Heart left ventricle (tissue), 16 donors: ENCODE measurements around the gene BST1. TPM values are rescaled to one million over a fixed set of nuclear protein-coding genes. Genes with fewer than 3 reads are reported as not detected.

Source experiments
- ATAC-seq, 4 donors: fragments of 200-7000 bp; cut with Tn5 transposase; one replicate each; pipeline ENCODE4 v1.9.1; 2020 to 2022; ENCODE audit warnings: moderate library complexity in 4 of 4, mild to moderate bottlenecking in 3 of 4, moderate number of reproducible peaks in 1 of 4
- DNase-seq, 5 donors: peaks; one replicate each; pipeline ENCODE4 v3.0.0-alpha.2; 2020
- H3K27ac ChIP-seq, 12 donors: fragments of 200-600 bp; sonication (generic) in 4 of 12; one replicate each; pipeline versions ENCODE4 v1.5.0 to v1.8.0; 2016 to 2022; ENCODE audit warnings: mild to moderate bottlenecking in 2 of 12
- H3K27me3 ChIP-seq, 9 donors: fragments of 200-600 bp; sonication (generic) in 2 of 9; one replicate each; pipeline versions ENCODE4 v1.5.1 to v1.8.0; 2016 to 2022; ENCODE audit warnings: mild to moderate bottlenecking in 3 of 9
- H3K36me3 ChIP-seq, 9 donors: fragments of 200-600 bp; sonication (generic) in 2 of 9; one replicate each; pipeline versions ENCODE4 v1.5.0 to v1.8.0; 2018 to 2022; ENCODE audit warnings: mild to moderate bottlenecking in 2 of 9
- H3K4me1 ChIP-seq, 12 donors: fragments of 200-600 bp; sonication (generic) in 4 of 12; one replicate each; pipeline versions ENCODE4 v1.5.0 to v1.8.0; 2016 to 2022; ENCODE audit warnings: mild to moderate bottlenecking in 3 of 12
- H3K4me3 ChIP-seq, 12 donors: fragments of 200-600 bp; sonication (generic) in 4 of 12; one replicate each; pipeline versions ENCODE4 v1.5.0 to v1.8.0; 2017 to 2022; ENCODE audit warnings: mild to moderate bottlenecking in 9 of 12, moderate library complexity in 4 of 12
- H3K9me3 ChIP-seq, 12 donors: fragments of 200-600 bp; sonication (generic) in 4 of 12; one replicate each; pipeline versions ENCODE4 v1.5.0 to v1.8.0; 2016 to 2022; ENCODE audit warnings: mild to moderate bottlenecking in 1 of 12
- POLR2A ChIP-seq, 2 donors: fragments of 450-650 bp; IDR thresholded peaks; one replicate each; pipeline ENCODE4 v1.6.1; 2017; ENCODE audit warnings: antibody characterized with exemption in 2 of 2, mild to moderate bottlenecking in 2 of 2, moderate library complexity in 2 of 2
- WGBS, 4 donors: extraction: QIAGEN DNeasy Blood & Tissue Kit in 2 of 4; methylation state at CpG; one replicate each; pipeline versions ENCODE4 v1.1.5 to v1.1.7; 2013 to 2018; 5-methylcytosine and 5-hydroxymethylcytosine counted together
- intact Hi-C, 10 donors: fragments of 100-400 bp; cut with DNase I; formaldehyde crosslinking; loops; one replicate each; pipeline versions ENCODE4 v1.11.1 to v1.14.2; 2022
- polyA plus RNA-seq, 2 donors: library from polyadenylated mRNA; stranded (reverse); fragments of 200-250 nt; gene quantifications; one replicate each; pipeline ENCODE4 v1.2.3, GENCODE V29; 2013
- total RNA-seq, 9 donors: library from RNA; depleted of rRNA in 2 of 9; stranded (reverse); fragments of >200 nt in 2 of 9; fragmentation: NEBNext Ultra II Directional in 3 of 9; extraction: Animal tissue kit (Norgen Biotek cat#: 25700) in 3 of 9; gene quantifications; one replicate each; pipeline versions ENCODE4 v1.1.0 to v1.2.4, GENCODE V29; 2016 to 2023
- TF ChIP-seq, protein P1 (sequence below), 12 donors: fragments of 200-600 bp; sonication (generic) in 4 of 12; IDR thresholded peaks; one replicate each; pipeline versions ENCODE4 v1.5.0 to v1.8.0; 2018 to 2022; ENCODE audit warnings: antibody characterized with exemption in 12 of 12, mild to moderate bottlenecking in 5 of 12
- donor health status: ischemic (EF 13 %, LVEDD 7.1; RV severe dilation, severe dysfunction).
- donor health status: healthy with polysubstance abuse.
- donor health status: DM: no; HTN: yes; CAD: no.
- donor health status: DM: no; HTN: no; CAD: no.
- donor health status: ischemic (EF 25% LVEDD 6.9; RV normal size, moderate dysfunction).
- donor health status: ischemic (EF 25% LVEDD 5.7; RV mildly dilated, moderate dysfunction).
- donor health status: healthy.
- donor health status: DM: yes; HTN: yes; CAD: no.
- donor health status: ischemic (EF 35%, LVEDD 5.7; RV mildly dilated, moderate dysfunction).
- donor health status: nonischemic (EF 11% LVEDD 7.7; RV severe dilation, severe dysfunction).
- donor health status: DM: yes; HTN: yes; CAD: no.
- donor health status: PGD.
- donor health status: ischemic (EF 29% LVEDD 5.4; RV normal size, mild dysfunction).
- donor health status: nonischemic (EF 23%, LVEDD 6.1; RV moderate dilation, normal function).

BST1 gene
- total and polyA plus RNA-seq, 11 donors: 1.3 to 18.4 (median 2.1) TPM

DNA sequence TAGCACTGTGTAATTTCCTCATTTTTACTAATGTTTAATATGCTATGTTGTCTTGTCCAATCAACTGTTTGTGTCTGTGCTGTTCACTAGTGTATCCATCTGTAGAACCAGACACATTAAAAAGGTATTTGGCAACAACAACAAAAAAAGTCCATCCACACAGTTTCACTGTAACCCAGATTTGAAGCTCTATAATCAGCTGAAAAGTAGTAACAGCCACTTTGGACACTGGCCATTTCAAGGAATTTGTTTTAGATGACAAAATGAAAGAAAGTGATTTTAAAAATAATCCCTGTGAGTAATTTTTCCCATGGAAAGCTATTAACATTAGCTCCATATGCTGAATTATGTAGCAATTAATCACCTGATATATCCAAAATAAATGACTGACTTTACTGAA, 45.5 kb upstream of the BST1 start:
- H3K27me3 ChIP-seq: no peaks in the 10 kb centered on the region
- peak overlapping the region in 1 of 12 donors; percentile 98 for H3K27ac ChIP-seq
- TF ChIP-seq, protein P1, sequence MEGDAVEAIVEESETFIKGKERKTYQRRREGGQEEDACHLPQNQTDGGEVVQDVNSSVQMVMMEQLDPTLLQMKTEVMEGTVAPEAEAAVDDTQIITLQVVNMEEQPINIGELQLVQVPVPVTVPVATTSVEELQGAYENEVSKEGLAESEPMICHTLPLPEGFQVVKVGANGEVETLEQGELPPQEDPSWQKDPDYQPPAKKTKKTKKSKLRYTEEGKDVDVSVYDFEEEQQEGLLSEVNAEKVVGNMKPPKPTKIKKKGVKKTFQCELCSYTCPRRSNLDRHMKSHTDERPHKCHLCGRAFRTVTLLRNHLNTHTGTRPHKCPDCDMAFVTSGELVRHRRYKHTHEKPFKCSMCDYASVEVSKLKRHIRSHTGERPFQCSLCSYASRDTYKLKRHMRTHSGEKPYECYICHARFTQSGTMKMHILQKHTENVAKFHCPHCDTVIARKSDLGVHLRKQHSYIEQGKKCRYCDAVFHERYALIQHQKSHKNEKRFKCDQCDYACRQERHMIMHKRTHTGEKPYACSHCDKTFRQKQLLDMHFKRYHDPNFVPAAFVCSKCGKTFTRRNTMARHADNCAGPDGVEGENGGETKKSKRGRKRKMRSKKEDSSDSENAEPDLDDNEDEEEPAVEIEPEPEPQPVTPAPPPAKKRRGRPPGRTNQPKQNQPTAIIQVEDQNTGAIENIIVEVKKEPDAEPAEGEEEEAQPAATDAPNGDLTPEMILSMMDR (IDR thresholded peaks at IDR 0.05): no peak
- no peak for TF ChIP-seq POLR2A (IDR thresholded peaks at IDR 0.05)
- ATAC-seq (no peak), DNase-seq (no peak)
- intact Hi-C loops: loop anchor here in 2 of 10 donors (10.0 kb wide), 2 partner anchors 183 to 653 kb away; partner anchors contain the start of gene CPEB2 (in 1 of the 2)
- H3K36me3 ChIP-seq: no peaks in the 10 kb centered on the region
- H3K4me1 ChIP-seq: peaks cover 0 to 63% (median 19%) of the 10 kb centered on the region in 12 donors
- peak overlapping the region in 1 of 12 donors; percentile 12 for H3K4me3 ChIP-seq
- no peaks in the 10 kb centered on the region for H3K9me3 ChIP-seq

DNA sequence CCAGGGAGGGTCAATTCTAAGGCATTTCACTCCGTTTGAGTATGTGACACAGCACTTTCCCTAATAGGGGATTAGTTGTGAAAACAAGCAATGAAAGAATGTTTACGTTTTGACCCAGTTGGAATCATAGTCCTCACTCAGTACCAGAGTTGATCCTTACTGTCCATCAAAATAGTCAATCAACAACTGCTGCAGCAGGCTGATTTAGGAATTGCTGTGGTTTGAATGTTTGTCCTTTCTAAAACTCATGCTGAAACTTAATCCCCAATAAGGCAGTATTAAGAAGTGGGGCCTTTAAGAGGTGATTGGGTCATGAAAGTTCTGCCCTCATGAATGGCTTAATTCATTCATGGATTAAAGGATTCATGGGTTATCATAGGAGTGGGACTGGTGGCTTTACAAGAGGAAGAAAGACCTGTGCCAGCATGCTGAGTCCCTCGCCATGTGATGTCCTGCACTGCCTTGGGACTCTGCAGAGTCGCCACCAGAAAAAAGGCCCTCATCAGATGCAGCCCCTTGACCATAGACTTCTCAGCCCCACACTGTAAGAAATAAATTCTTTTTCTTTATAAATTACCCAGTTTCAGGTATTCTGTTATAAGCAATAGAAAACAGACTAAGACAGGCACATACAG, 44.6 kb upstream of the BST1 start:
- no peaks in the 10 kb centered on the region for H3K36me3 ChIP-seq
- ATAC-seq (no peak), DNase-seq (no peak)
- peak overlapping the region in 1 of 12 donors; percentile 98 for H3K27ac ChIP-seq
- H3K4me3 ChIP-seq: peak overlapping the region in 1 of 12 donors; percentile 10
- peaks cover 0 to 55% (median 11%) of the 10 kb centered on the region in 12 donors for H3K4me1 ChIP-seq
- TF ChIP-seq, protein P1 (IDR thresholded peaks at IDR 0.05): no peak
- no peak for TF ChIP-seq POLR2A (IDR thresholded peaks at IDR 0.05)
- intact Hi-C loops: loop anchor here in 2 of 10 donors (10.0 kb wide), 2 partner anchors 183 to 653 kb away; partner anchors contain the start of gene CPEB2 (in 1 of the 2)
- no peaks in the 10 kb centered on the region for H3K27me3 ChIP-seq
- WGBS, 4 donors: 89 to 95% (median 92%) methylated on average over 4 of the region's 4 CpGs
- no peaks in the 10 kb centered on the region for H3K9me3 ChIP-seq

DNA sequence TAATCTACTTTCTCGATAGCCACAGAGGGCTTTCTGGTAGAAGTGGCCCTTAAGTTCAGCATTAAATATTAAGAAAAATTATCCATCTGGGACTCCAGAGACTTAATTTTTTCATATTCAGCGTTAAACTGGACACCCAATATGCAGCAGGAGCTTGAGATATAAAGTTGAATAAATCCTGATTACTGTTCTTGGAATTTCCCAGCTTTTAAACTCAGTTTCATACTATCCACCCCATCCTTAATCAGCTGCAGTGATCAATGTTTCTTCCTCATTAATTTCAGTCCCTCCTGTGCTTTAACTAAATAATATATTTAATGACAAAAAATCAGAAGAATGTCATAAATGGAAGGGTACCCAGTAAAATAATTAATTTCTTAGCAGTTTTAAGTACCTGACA, 44.1 kb upstream of the BST1 start:
- H3K4me3 ChIP-seq: peak overlapping the region in 1 of 12 donors; percentile 10
- intact Hi-C loops: loop anchor here in 2 of 10 donors (10.0 kb wide), 2 partner anchors 184 to 654 kb away; partner anchors contain the start of gene CPEB2 (in 1 of the 2)
- H3K36me3 ChIP-seq: no peaks in the 10 kb centered on the region
- peak overlapping the region in 1 of 12 donors; percentile 98 for H3K27ac ChIP-seq
- WGBS, 4 donors: 89 to 98% (median 97%) methylated on average over 2 of the region's 2 CpGs
- ATAC-seq (no peak), DNase-seq (no peak)
- TF ChIP-seq, protein P1 (IDR thresholded peaks at IDR 0.05): no peak
- TF ChIP-seq POLR2A (IDR thresholded peaks at IDR 0.05): no peak
- H3K4me1 ChIP-seq: peaks cover 0 to 54% (median 8%) of the 10 kb centered on the region in 12 donors
- H3K27me3 ChIP-seq: no peaks in the 10 kb centered on the region
- no peaks in the 10 kb centered on the region for H3K9me3 ChIP-seq

DNA sequence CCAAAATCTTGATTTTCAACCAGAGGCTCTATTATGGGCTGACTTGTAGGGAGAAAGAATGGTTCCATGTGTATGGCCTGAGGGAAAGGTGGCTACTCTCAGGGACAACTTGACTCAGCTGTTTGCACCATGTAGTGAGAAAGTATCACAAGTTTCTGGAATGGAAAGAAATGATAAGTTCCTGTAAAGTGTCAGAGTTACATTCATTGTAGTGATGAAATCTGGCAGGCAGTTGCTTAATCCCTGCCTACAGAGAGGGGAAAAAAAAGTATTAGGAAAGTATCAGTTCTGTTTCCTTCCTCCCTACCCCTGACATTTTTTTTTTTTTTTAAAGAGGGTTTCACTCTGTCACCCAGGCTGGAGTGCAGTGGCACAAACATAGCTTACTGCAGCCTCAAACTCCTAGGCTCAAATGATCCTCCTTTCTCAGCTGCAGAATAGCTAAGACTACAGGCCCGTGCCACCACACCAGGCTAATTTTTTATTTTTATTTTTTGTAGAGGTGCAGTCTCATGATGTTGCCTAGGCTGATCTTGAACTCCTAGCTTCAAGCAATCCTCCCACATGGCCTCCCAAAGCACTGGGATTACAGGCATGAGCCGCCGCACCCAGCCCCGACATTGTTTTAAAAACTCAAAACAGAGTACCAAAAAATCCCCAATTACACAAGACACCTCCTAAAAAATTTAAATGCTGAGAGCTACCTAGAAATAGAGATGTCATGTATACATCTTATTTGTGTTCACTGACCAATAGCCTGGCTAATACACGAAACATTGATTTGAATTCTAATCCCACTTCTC, 42.9 kb upstream of the BST1 start:
- DNase-seq (no peak), ATAC-seq (peak in 2 of 4 donors; percentile 8 to 29)
- H3K9me3 ChIP-seq: no peaks in the 10 kb centered on the region
- H3K4me1 ChIP-seq: peaks cover 0 to 60% (median 6%) of the 10 kb centered on the region in 12 donors
- TF ChIP-seq, protein P1 (IDR thresholded peaks at IDR 0.05): no peak
- TF ChIP-seq POLR2A (IDR thresholded peaks at IDR 0.05): no peak
- no peaks in the 10 kb centered on the region for H3K27me3 ChIP-seq
- H3K27ac ChIP-seq: peak overlapping the region in 3 of 12 donors; percentile 6 to 98 (median 23)
- intact Hi-C loops: loop anchor here in 2 of 10 donors (10.0 kb wide), 2 partner anchors 185 to 655 kb away; partner anchors contain the start of gene CPEB2 (in 1 of the 2)
- peak overlapping the region in 1 of 12 donors; percentile 10 for H3K4me3 ChIP-seq
- no peaks in the 10 kb centered on the region for H3K36me3 ChIP-seq
- WGBS, 4 donors: 87 to 97% (median 94%) methylated on average over 5 of the region's 5 CpGs
